K562 (cell line): ENCODE data around the gene WDR64. TPM values are rescaled to one million over a fixed set of nuclear protein-coding genes. Genes with fewer than 3 reads are reported as not detected.

Experiments
- ATAC-seq: fragments of 200-7000 bp; cut with Tn5 transposase; 3 replicates; pipeline ENCODE4 v1.9.1; 2020; ENCODE audit warnings: moderate library complexity
- BruUV-seq: library from RNA; stranded (reverse); fragments of 400-500 nt; replicated peaks from 2 replicates; lab custom pipeline; 2021; lab: Mats Ljungman, UMichigan
- CTCF ChIA-PET: fragments of 300-600 bp; formaldehyde crosslinking; extraction: SDS; loops from one replicate; lab custom pipeline; 2021; ENCODE audit warnings: low intra/inter-chr PET ratio; lab: Yijun Ruan, JAX
- POLR2A ChIA-PET: fragments of 300-600, 350-650 bp; sonication (Branson Sonifier 250); formaldehyde crosslinking; extraction: SDS; loops from one replicate; lab custom pipeline; 2021; ENCODE audit warnings: antibody characterized with exemption, inconsistent platforms; lab: Yijun Ruan, JAX
- DNase-seq, 4 experiments: peaks; one replicate each; pipeline versions ENCODE4 v3.0.0 to v3.0.0-alpha.2; 2011 to 2018; ENCODE audit warnings: low spot score in 3 of 4, mixed read lengths in 3 of 4; ENCODE audit errors: extremely low read depth in 1 of 4
- FAIRE-seq: peaks from 2 replicates; lab custom pipeline; 2011; peaks lifted over from hg19 to GRCh38; lab: Jason Lieb, UNC
- H2AFZ ChIP-seq: 2 replicates; pipeline ENCODE4 v1.6.0; 2011; ENCODE audit warnings: low read depth, low read length, control low read depth, inconsistent platforms
- H3K27ac ChIP-seq: fragments of 200-600 bp; 3 replicates; pipeline ENCODE4 v1.8.0; 2011; ENCODE audit warnings: low read depth, mild to moderate bottlenecking, control low read depth, inconsistent platforms, low read length, moderate library complexity, mixed read lengths; ENCODE audit errors: extremely low read depth
- H3K27me3 ChIP-seq, 2 experiments: fragments of 300-600 bp in 1 of 2; 2 replicates in 1 of 2; 3 replicates in 1 of 2; pipeline versions ENCODE4 v1.6.0 to v1.8.0; 2011; ENCODE audit warnings: inconsistent platforms in 2 of 2, low read length in 2 of 2, mild to moderate bottlenecking in 1 of 2, mixed read lengths in 1 of 2, moderate library complexity in 1 of 2; ENCODE audit not compliant: control insufficient read depth in 2 of 2, insufficient read depth in 2 of 2
- H3K36me3 ChIP-seq: fragments of 300-600 bp; 3 replicates; pipeline ENCODE4 v1.8.0; 2011; ENCODE audit warnings: mild to moderate bottlenecking, low read length, inconsistent platforms; ENCODE audit not compliant: control insufficient read depth, insufficient read depth
- H3K4me1 ChIP-seq, 2 experiments: fragments of 200-600 bp in 1 of 2; replicated peaks in 1 of 2; 2 replicates in 1 of 2; 3 replicates in 1 of 2; pipeline versions ENCODE4 v1.5.1 to v1.8.0; 2011; ENCODE audit warnings: inconsistent platforms in 2 of 2, low read length in 2 of 2, mild to moderate bottlenecking in 1 of 2, mixed read lengths in 1 of 2, moderate library complexity in 1 of 2; ENCODE audit not compliant: control insufficient read depth in 2 of 2, insufficient read depth in 2 of 2
- H3K4me2 ChIP-seq: 2 replicates; pipeline ENCODE4 v1.6.1; 2011; ENCODE audit warnings: low read length, control low read depth, inconsistent platforms, mixed read lengths; ENCODE audit not compliant: insufficient read depth
- H3K4me3 ChIP-seq: fragments of 200-600 bp; sonication (generic), shearing (Covaris generic); 2 replicates; pipeline ENCODE4 v1.5.1; 2016; ENCODE audit warnings: control low read depth, inconsistent platforms
- H3K79me2 ChIP-seq: fragments of 200-600 bp; 3 replicates; pipeline ENCODE4 v1.8.0; 2011; ENCODE audit warnings: low read length, inconsistent platforms; ENCODE audit not compliant: control insufficient read depth, insufficient read depth
- H3K9ac ChIP-seq, 2 experiments: 2 replicates each; pipeline versions ENCODE4 v1.6.0 to v1.6.1; 2011; ENCODE audit warnings: low read depth in 2 of 2, low read length in 2 of 2, control low read depth in 1 of 2, inconsistent platforms in 1 of 2, mild to moderate bottlenecking in 1 of 2, mixed read lengths in 1 of 2; ENCODE audit not compliant: insufficient read depth in 1 of 2
- H3K9me1 ChIP-seq: one replicate; pipeline ENCODE4 v1.6.0; 2011; ENCODE audit warnings: inconsistent platforms, mild to moderate bottlenecking, low read length, moderate library complexity; ENCODE audit not compliant: control insufficient read depth, insufficient read depth
- H3K9me3 ChIP-seq: replicated peaks from 2 replicates; pipeline ENCODE4 v1.5.1; 2011; ENCODE audit warnings: low read depth, low read length, inconsistent platforms; ENCODE audit not compliant: control insufficient read depth, insufficient read depth
- H4K20me1 ChIP-seq: replicated peaks from 2 replicates; pipeline ENCODE4 v1.6.1; 2011; ENCODE audit warnings: low read length, inconsistent platforms, mixed read lengths; ENCODE audit not compliant: control insufficient read depth, insufficient read depth
- ARHGAP35 ChIP-seq: fragments of 450-650 bp; IDR thresholded peaks from 2 replicates; pipeline ENCODE4 v1.6.1; 2018; ENCODE audit not compliant: partially characterized antibody
- BACH1 ChIP-seq: fragments of 200-800 bp; sonication (Bioruptor generic); IDR thresholded peaks from 2 replicates; pipeline ENCODE4 v1.6.1; 2016; ENCODE audit warnings: missing genetic modification characterization, missing compliant biosample characterization
- MAFK ChIP-seq: IDR thresholded peaks from 2 replicates; pipeline ENCODE4 v1.6.1; 2011; ENCODE audit warnings: low read length, improper control_type of control experiment
- POU5F1 ChIP-seq: fragments of 150-350 bp; IDR thresholded peaks from 2 replicates; pipeline ENCODE4 v1.6.1; 2014; ENCODE audit warnings: borderline replicate concordance, low read length, low read depth, mild to moderate bottlenecking; ENCODE audit not compliant: partially characterized antibody
- ZNF512 ChIP-seq: IDR thresholded peaks from 2 replicates; pipeline ENCODE4 v1.6.1; 2016; ENCODE audit warnings: missing genetic modification characterization, missing compliant biosample characterization
- WGBS: fragments of 100-300 bp; shearing (Covaris generic); methylation state at CpG from one replicate; pipeline ENCODE4 v1.1.6; 2016; ENCODE audit warnings: low coverage, mixed read lengths; ENCODE audit not compliant: insufficient coverage; ENCODE audit errors: missing lambda C conversion rate; 5-methylcytosine and 5-hydroxymethylcytosine counted together
- in situ Hi-C: fragments of 300-500 bp; cut with MboI; formaldehyde crosslinking; loops from 4 replicates; pipeline ENCODE4 v1.15.0; 2018; ENCODE audit warnings: inconsistent platforms, mixed read lengths
- intact Hi-C: fragments of 100-400 bp; cut with micrococcal nuclease; formaldehyde crosslinking; loops from 2 replicates; pipeline ENCODE4 v1.14.2; 2022
- polyA plus RNA-seq, 8 experiments: library from polyadenylated mRNA; depleted of rRNA in 4 of 8; stranded (reverse) in 5 of 8; unstranded in 3 of 8; fragments of >200 nt; fragmentation: Nextera tagmentation in 2 of 8; fragmentation: Illumina TruSeq in 1 of 8; extraction: Ambion mirVana in 2 of 8; extraction: Trizol in 1 of 8; gene quantifications; 2 replicates each; pipeline versions ENCODE4 v1.2.1 to v1.2.3, GENCODE V29; 2011 to 2014; ENCODE audit warnings: inconsistent platforms in 1 of 8, missing spikeins in 1 of 8
- total RNA-seq, 7 experiments: library from RNA; depleted of rRNA in 6 of 7; stranded (reverse); fragments of >200 nt in 6 of 7; fragmentation: Illumina TruSeq in 2 of 7; extraction: Trizol in 2 of 7; gene quantifications; 2 replicates each; pipeline versions ENCODE4 v1.2.1 to v1.2.3, GENCODE V29; 2011 to 2021; ENCODE audit warnings: low replicate concordance in 1 of 7

Gene WDR64
- total and polyA plus RNA-seq, 9 of the 15 experiments (the other 6 are each of a cell fraction or from before 2014, with no cell fraction given) = 0.06 to 0.29 (median 0.19) TPM; not detected in 5

- Histone ChIP-seq H3K9me3 (no peaks in the 10 kb centered on the region), H3K27ac (no peak overlapping the region), H3K9ac (no peak overlapping the region), H2AFZ (no peak overlapping the region), H4K20me1 (no peaks in the 10 kb centered on the region), H3K4me1 (peaks cover 0 to 8% of the 10 kb centered on the region in 2 experiments; a peak in 3 of 5 replicates), H3K27me3 (no peaks in the 10 kb centered on the region), H3K36me3 (no peaks in the 10 kb centered on the region), H3K4me2 (no peak overlapping the region), H3K4me3 (no peak overlapping the region), H3K9me1 (no peaks in the 10 kb centered on the region), H3K79me2 (no peaks in the 10 kb centered on the region)
- FAIRE-seq (no peak), DNase-seq (no peak), ATAC-seq (no peak)
- TF ChIP-seq POU5F1 = no peak
- no peak for TF ChIP-seq ARHGAP35
- TF ChIP-seq MAFK = no peak
- TF ChIP-seq BACH1 (tag) = no peak
- TF ChIP-seq ZNF512 (tag) = peak; percentile 90
- in situ Hi-C loops (no loop called here), intact Hi-C loops (no loop called here)
- BruUV-seq = no TSS peak
- CTCF ChIA-PET = no interaction called here
- WGBS = no CpG with 5 or more reads among the region's 2 CpGs
- POLR2A ChIA-PET = interaction anchor here (1.1 to 1.2 kb wide), 3 partner anchors 12 to 17 kb away, joined by 3 to 5 read pairs (median 5); no protein-coding TSS in a partner anchor
Observed at GRCh38 chr1:241713316-241713715, 61.2 kb downstream of the WDR64 start.
